GM21528 (cell line): ENCODE data around the gene SLC39A11.
"Not testable (repeated sequence)": the region's sequence is repeated elsewhere in the genome, so short reads cannot be mapped to it uniquely, and the experiment has no call there.

Experiments
- ATAC-seq: cut with Tn5 transposase; IDR thresholded peaks from one replicate; pipeline ENCODE4 v1.9.1; 2021; ENCODE audit warnings: mild to moderate bottlenecking, moderate library complexity; ENCODE audit not compliant: unreplicated experiment, low FRiP score

SLC39A11 gene

GRCh38 chr17:72646176-72646575 lies 446.3 kb downstream of the SLC39A11 start:
- ATAC-seq = no peak

- no peak for ATAC-seq
Observed at GRCh38 chr17:72644492-72644891, 448.0 kb downstream of the SLC39A11 start.

- no peak for ATAC-seq
Observed at GRCh38 chr17:72643575-72644216, 448.8 kb downstream of the SLC39A11 start.

GRCh38 chr17:72642720-72643119 lies 449.8 kb downstream of the SLC39A11 start:
- ATAC-seq = no peak

GRCh38 chr17:72640415-72641165 lies 451.9 kb downstream of the SLC39A11 start:
- ATAC-seq = no peak

GRCh38 chr17:72639711-72640110 lies 452.8 kb downstream of the SLC39A11 start:
- no peak for ATAC-seq

DNA sequence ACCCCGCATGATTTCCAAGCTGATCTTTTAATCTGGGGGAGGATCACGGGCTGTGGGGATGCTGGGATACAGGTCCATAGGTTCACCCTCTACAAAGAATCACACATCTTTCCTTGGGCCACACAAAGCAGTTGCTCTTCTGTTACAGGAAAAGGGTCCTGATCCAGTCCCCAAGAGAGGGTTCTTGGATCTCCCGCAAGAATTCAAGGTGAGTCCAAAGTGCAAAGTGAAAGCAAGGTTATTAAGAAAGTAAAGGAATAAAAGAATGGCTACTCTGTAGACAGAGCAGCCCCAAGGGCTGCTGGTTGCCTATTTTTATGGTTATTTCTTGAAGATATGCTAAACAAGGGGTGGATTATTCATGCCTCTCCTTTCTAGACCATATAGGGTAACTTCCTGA lies 453.6 kb downstream of the SLC39A11 start:
- ATAC-seq = not testable (repeated sequence)

DNA sequence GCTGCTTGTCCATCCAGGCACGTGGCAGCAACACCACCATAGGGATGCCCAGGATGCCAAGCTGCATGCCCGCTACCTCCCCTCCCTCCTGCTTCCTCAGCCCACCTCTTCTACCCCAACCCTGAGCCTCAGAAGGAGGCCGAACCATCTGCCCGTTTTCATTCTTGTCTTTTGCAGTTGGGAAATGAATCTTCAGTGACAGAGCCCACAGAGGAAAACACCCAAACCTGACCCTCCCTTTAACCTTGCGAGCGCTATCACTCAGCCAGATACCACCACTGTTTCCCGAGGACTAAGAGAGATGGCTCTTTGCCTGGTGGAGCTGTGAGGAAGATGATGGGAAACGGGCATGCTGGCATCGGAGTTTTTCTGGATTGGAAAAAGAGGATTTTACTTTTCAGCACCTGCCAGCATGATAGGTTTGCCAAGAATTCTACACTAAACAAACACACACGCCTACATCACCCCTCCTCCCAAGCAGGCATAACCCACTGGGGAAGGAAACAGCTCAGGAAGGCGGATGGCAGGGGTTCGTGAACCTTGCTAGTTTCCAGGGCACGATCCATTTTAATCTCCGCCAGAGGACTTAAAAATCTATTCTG lies 457.4 kb downstream of the SLC39A11 start:
- no peak for ATAC-seq

DNA sequence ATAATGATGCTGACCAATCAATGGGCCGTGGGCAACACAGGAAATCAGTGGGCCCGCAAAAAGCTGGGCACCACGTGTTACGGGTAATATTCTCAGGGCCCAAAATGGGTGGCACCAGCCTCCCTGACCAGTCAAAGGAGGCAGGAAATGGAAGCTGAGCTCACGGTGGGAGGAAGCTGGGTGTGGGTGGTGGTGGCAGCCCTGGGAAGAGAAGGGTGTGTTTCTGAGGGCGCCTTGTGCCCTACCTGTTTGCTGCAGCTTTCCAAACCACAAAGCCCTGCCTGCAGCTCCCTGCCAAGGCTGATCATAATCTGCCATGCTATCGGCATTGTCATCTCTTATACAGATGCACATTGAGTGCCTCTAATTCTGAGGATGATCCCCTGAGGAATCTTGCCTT lies 457.9 kb downstream of the SLC39A11 start:
- no peak for ATAC-seq

DNA sequence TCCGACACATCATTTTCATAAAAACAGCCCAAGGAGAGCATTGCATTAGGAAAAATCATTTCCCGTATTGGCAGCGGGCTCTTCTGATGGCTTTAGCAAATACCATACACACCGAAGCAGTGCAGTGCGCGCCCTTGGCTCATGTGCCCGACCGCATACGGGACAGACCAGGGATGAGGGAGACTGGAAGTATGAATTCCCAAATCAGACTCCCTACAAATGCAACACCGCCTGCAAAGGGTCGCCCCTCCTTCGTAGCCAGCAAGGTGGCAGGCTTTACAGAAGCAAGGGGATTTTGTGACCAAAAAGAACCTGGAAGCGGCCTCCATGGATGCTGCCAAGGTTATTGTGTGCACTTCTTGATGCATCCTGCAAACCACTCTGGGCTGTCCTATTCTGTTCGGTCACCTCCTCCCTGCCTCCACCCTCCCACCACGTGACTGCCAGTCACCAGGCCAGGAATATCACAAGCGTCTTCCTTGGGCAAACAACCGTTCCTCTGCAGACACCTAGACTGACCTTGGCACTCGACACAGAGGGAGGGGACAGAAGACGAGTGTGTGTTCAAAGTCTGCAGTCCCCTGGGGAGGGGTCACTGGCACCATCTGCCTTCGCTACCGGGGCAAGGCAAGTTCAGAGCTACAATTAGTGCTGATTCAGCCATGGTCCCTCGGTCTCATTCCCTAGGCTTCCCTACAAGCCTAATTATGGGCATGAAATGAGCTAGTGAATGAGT lies 460.4 kb downstream of the SLC39A11 start:
- no peak for ATAC-seq

DNA sequence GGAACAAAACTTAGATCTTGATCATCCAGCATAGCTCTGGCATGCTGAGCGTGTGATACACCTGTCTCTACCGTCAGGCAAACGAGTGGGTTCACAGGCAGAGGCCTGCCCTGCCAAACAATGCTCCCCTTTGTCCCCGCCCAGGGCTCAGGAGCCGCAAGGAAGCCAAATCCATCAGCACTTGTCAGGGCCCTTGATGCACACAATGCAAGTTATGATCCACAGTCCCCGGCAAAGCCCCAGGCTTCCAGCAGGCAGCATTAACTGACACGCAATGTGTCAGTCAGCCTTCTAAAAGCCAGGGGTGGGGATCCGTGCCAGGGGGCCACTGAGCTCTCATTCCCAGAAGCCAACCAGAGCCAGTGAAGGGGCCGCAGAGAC lies 460.9 kb downstream of the SLC39A11 start:
- no peak for ATAC-seq

- ATAC-seq = no peak
Observed at GRCh38 chr17:72624652-72625051, 467.8 kb downstream of the SLC39A11 start.

GRCh38 chr17:72624226-72624625 lies 468.3 kb downstream of the SLC39A11 start:
- ATAC-seq = no peak

- no peak for ATAC-seq
Observed at GRCh38 chr17:72622661-72623433, 469.6 kb downstream of the SLC39A11 start.

DNA sequence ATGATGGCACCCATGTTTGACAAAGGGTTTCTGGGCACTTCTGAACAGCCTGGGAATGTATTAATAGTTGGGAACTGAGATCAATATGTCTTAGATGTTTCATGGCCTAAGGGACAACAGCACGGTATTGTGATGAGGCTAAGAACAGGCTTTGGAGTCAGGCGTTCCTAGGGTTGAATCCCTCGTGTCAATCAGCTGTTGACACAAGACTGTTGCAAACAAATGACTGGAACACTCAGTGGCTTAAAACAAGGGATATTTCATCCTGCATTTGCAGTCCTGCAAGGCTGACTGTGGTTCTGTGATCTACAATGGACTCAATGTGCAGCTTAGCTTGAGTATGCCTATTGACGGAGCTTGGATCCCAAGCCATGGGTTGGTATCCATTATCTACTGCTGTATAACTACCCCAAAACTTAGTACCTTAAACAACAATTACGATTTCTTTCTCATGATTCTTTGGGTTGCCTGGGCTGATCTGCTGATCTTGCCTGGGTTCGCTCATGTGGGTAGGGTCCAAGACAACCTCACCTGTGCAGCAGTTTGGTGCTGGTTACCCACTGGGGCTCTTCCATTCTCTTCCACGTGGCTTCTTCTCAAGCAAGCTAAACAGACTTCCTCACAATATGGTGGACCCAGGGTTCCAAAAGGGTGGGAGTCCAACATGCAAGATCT lies 472.4 kb downstream of the SLC39A11 start:
- ATAC-seq = no peak

- ATAC-seq = peak; percentile 64
Observed at GRCh38 chr17:72618001-72618509, 474.4 kb downstream of the SLC39A11 start.

GRCh38 chr17:72617557-72617956 lies 474.9 kb downstream of the SLC39A11 start:
- ATAC-seq = no peak

GRCh38 chr17:72616447-72616846 lies 476.0 kb downstream of the SLC39A11 start:
- ATAC-seq = no peak

GRCh38 chr17:72615627-72615991 lies 476.9 kb downstream of the SLC39A11 start:
- no peak for ATAC-seq
